HG03039 (cell line): ENCODE measurements around the gene MYO16.
"Not testable (repeated sequence)": the region's sequence is repeated elsewhere in the genome, so short reads cannot be mapped to it uniquely, and the experiment has no call there.

ENCODE experiments used
- ATAC-seq: cut with Tn5 transposase; IDR thresholded peaks from one replicate; pipeline ENCODE4 v1.9.1; 2021; ENCODE audit warnings: mild to moderate bottlenecking, moderate library complexity; ENCODE audit not compliant: unreplicated experiment

The MYO16 gene

GRCh38 chr13:108967371-108967770 is 338.0 kb downstream of the MYO16 start:
- ATAC-seq: no peak

- no peak for ATAC-seq
These were observed 339.2 kb downstream of the MYO16 start for GRCh38 chr13:108968566-108968965.

GRCh38 chr13:108974686-108975085 is 345.3 kb downstream of the MYO16 start:
- ATAC-seq: no peak

- no peak for ATAC-seq
These were observed 350.8 kb downstream of the MYO16 start for GRCh38 chr13:108980237-108980636.

- no peak for ATAC-seq
These were observed 352.0 kb downstream of the MYO16 start for GRCh38 chr13:108981407-108981806.

GRCh38 chr13:108983273-108983672 is 353.9 kb downstream of the MYO16 start:
- no peak for ATAC-seq

- no peak for ATAC-seq
These were observed 355.0 kb downstream of the MYO16 start for GRCh38 chr13:108984251-108984920.

- ATAC-seq: no peak
These were observed 355.8 kb downstream of the MYO16 start for GRCh38 chr13:108985166-108985565.

- no peak for ATAC-seq
These were observed 358.1 kb downstream of the MYO16 start for GRCh38 chr13:108987517-108987916.

- no peak for ATAC-seq
These were observed 358.5 kb downstream of the MYO16 start for GRCh38 chr13:108987944-108988343.

GRCh38 chr13:108991416-108991815 is 362.0 kb downstream of the MYO16 start:
- not testable (repeated sequence) for ATAC-seq

- ATAC-seq: no peak
These were observed 363.9 kb downstream of the MYO16 start for GRCh38 chr13:108993346-108993745.

- ATAC-seq: no peak
These were observed 367.0 kb downstream of the MYO16 start for GRCh38 chr13:108996430-108996829.

- no peak for ATAC-seq
These were observed 370.8 kb downstream of the MYO16 start for GRCh38 chr13:109000207-109000606.

GRCh38 chr13:109002934-109003333 is 373.5 kb downstream of the MYO16 start:
- ATAC-seq: no peak

- no peak for ATAC-seq
These were observed 378.5 kb downstream of the MYO16 start for GRCh38 chr13:109007946-109008345.

GRCh38 chr13:109009756-109010155 is 380.3 kb downstream of the MYO16 start:
- ATAC-seq: no peak

- ATAC-seq: no peak
These were observed 381.5 kb downstream of the MYO16 start for GRCh38 chr13:109010912-109011311.

GRCh38 chr13:109012115-109012514 is 382.7 kb downstream of the MYO16 start:
- ATAC-seq: no peak

- ATAC-seq: no peak
These were observed 392.1 kb downstream of the MYO16 start for GRCh38 chr13:109021558-109021957.

- ATAC-seq: no peak
These were observed 395.2 kb downstream of the MYO16 start for GRCh38 chr13:109024611-109025010.

- ATAC-seq: no peak
These were observed 396.9 kb downstream of the MYO16 start for GRCh38 chr13:109026266-109026665.

- ATAC-seq: no peak
These were observed 399.2 kb downstream of the MYO16 start for GRCh38 chr13:109028624-109029023.
